Caco-2 (cell line): ENCODE data around the gene RRP1B. TPM values are rescaled to one million over a fixed set of nuclear protein-coding genes. Genes with fewer than 3 reads are reported as not detected.

Experiments used
- BruUV-seq: library from RNA; stranded (reverse); fragments of 400-500 nt; replicated peaks from 2 replicates; lab custom pipeline; 2021; lab: Mats Ljungman, UMichigan
- CTCF ChIA-PET: fragments of 300-600 bp; sonication (Branson Sonifier 250); formaldehyde crosslinking; loops from one replicate; lab custom pipeline; 2022; ENCODE audit warnings: antibody characterized with exemption; lab: Charles Lee
- POLR2A ChIA-PET: fragments of 300-600 bp; sonication (Branson Sonifier 250); formaldehyde crosslinking; loops from one replicate; lab custom pipeline; 2022; ENCODE audit warnings: antibody characterized with exemption; lab: Charles Lee
- DNase-seq, 2 experiments: peaks; one replicate each; pipeline versions ENCODE4 v3.0.0 to v3.0.0-alpha.2; 2020 to 2022
- H3K27me3 ChIP-seq: replicated peaks from 2 replicates; pipeline ENCODE4 v1.6.0; 2011; ENCODE audit warnings: low read length; ENCODE audit not compliant: control insufficient read depth, insufficient read depth
- H3K36me3 ChIP-seq: 2 replicates; pipeline ENCODE4 v1.5.1; 2011; ENCODE audit warnings: low read length; ENCODE audit not compliant: control insufficient read depth, insufficient read depth
- H3K4me1 ChIP-seq: fragments of 250-450 bp; sonication (Bioruptor Pico); 2 replicates; pipeline ENCODE4 v1.5.1; 2020; ENCODE audit warnings: mild to moderate bottlenecking
- H3K4me3 ChIP-seq: 2 replicates; pipeline ENCODE4 v1.5.1; 2011; ENCODE audit warnings: low read depth, mild to moderate bottlenecking, control low read depth, low read length
- H3K9me3 ChIP-seq: fragments of 250-450 bp; sonication (Bioruptor Pico); 2 replicates; pipeline ENCODE4 v1.5.1; 2020; ENCODE audit warnings: mild to moderate bottlenecking, moderate library complexity
- H3K27ac Mint-ChIP-seq: one replicate; pipeline ENCODE4 v1.8.0; 2022; ENCODE audit warnings: mixed read lengths; ENCODE audit not compliant: unreplicated experiment
- H3K27me3 Mint-ChIP-seq: one replicate; pipeline ENCODE4 v1.8.0; 2022; ENCODE audit warnings: mixed read lengths; ENCODE audit not compliant: insufficient read depth, unreplicated experiment
- H3K36me3 Mint-ChIP-seq: one replicate; pipeline ENCODE4 v1.8.0; 2022; ENCODE audit warnings: mild to moderate bottlenecking, mixed read lengths; ENCODE audit not compliant: insufficient read depth, unreplicated experiment
- H3K4me1 Mint-ChIP-seq: one replicate; pipeline ENCODE4 v1.8.0; 2022; ENCODE audit warnings: low read depth, mixed read lengths; ENCODE audit not compliant: unreplicated experiment
- H3K4me3 Mint-ChIP-seq: one replicate; pipeline ENCODE4 v1.8.0; 2022; ENCODE audit warnings: mild to moderate bottlenecking, moderate library complexity, mixed read lengths; ENCODE audit not compliant: unreplicated experiment
- H3K9me3 Mint-ChIP-seq: one replicate; pipeline ENCODE4 v1.8.0; 2022; ENCODE audit warnings: mixed read lengths; ENCODE audit not compliant: unreplicated experiment
- intact Hi-C: fragments of 100-400 bp; cut with micrococcal nuclease; formaldehyde crosslinking; loops from one replicate; pipeline ENCODE4 v1.10.0; 2022; ENCODE audit not compliant: unreplicated experiment
- total RNA-seq: library from RNA; stranded (reverse); gene quantifications from 2 replicates; pipeline ENCODE4 v1.2.3, GENCODE V29; 2022
- TF ChIP-seq, protein P1 (sequence below), 2 experiments: fragments of 200-600 bp in 1 of 2; IDR thresholded peaks; 1 replicate in 1 of 2; 2 replicates in 1 of 2; pipeline versions ENCODE4 v1.5.1 to v1.8.0; 2011 to 2022; ENCODE audit warnings: antibody characterized with exemption in 1 of 2, control low read depth in 1 of 2, inconsistent platforms in 1 of 2, low read depth in 1 of 2, low read length in 1 of 2, mild to moderate bottlenecking in 1 of 2, moderate library complexity in 1 of 2; ENCODE audit not compliant: insufficient read depth in 1 of 2, severe bottlenecking in 1 of 2, unreplicated experiment in 1 of 2

The RRP1B gene
- total RNA-seq, 1 experiment from 2014 or later: 49.5 TPM

DNA sequence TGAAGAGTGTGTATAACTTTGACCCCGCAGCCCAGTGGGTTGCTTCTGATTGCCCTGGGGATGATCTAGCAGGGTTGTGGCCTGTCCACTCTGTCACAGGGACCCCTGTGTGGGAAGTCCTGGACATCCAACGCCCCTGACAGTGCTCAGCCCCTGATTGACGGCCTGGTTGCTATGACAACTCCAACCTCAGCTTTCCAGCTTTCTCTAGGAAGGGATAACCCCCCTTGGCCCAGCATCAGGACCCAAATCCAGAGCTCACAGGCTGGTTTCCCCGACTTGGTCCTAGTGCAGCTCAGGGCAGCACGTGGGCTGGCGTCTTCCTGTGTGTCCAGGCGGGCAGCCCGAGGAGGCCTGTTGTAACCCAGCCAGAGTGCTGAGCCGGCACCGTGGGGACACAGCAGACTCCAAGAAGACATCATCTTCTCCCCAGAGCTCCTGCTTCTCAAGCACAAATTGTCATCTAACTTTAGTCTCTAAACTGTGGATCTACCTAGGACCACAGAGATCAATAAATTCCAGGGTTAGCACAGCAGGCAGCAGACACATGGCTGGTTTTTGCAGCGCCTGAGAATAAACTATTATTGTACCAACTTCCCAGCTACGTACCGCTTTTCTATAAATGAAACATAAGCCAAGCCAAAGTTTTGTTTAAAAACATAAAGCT, 40.7 kb downstream of the RRP1B start:
- H3K4me3 ChIP-seq: no peak overlapping the region
- intact Hi-C loops: no loop called here
- H3K27me3 ChIP-seq: no peaks in the 10 kb centered on the region
- H3K4me1 ChIP-seq: peaks cover 8% of the 10 kb centered on the region
- TF ChIP-seq, protein P1, sequence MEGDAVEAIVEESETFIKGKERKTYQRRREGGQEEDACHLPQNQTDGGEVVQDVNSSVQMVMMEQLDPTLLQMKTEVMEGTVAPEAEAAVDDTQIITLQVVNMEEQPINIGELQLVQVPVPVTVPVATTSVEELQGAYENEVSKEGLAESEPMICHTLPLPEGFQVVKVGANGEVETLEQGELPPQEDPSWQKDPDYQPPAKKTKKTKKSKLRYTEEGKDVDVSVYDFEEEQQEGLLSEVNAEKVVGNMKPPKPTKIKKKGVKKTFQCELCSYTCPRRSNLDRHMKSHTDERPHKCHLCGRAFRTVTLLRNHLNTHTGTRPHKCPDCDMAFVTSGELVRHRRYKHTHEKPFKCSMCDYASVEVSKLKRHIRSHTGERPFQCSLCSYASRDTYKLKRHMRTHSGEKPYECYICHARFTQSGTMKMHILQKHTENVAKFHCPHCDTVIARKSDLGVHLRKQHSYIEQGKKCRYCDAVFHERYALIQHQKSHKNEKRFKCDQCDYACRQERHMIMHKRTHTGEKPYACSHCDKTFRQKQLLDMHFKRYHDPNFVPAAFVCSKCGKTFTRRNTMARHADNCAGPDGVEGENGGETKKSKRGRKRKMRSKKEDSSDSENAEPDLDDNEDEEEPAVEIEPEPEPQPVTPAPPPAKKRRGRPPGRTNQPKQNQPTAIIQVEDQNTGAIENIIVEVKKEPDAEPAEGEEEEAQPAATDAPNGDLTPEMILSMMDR (IDR thresholded peaks at IDR 0.05; ENCODE audit: insufficient read depth in 1 of 2, low read depth in 1 of 2, low read length in 1 of 2, severe bottlenecking in 1 of 2, unreplicated experiment in 1 of 2): no peak
- Mint-ChIP-seq H3K36me3 (peaks cover 28% of the 10 kb centered on the region), H3K27me3 (no peaks in the 10 kb centered on the region), H3K27ac (no peak overlapping the region), H3K4me3 (no peak overlapping the region), H3K9me3 (no peaks in the 10 kb centered on the region), H3K4me1 (peaks cover 14% of the 10 kb centered on the region)
- CTCF ChIA-PET: no interaction called here
- no peaks in the 10 kb centered on the region for H3K9me3 ChIP-seq
- POLR2A ChIA-PET: no interaction called here
- H3K36me3 ChIP-seq: peaks cover 2% of the 10 kb centered on the region; the same call in 1 of the 2 replicates
- no TSS peak for BruUV-seq
- DNase-seq: no peak

DNA sequence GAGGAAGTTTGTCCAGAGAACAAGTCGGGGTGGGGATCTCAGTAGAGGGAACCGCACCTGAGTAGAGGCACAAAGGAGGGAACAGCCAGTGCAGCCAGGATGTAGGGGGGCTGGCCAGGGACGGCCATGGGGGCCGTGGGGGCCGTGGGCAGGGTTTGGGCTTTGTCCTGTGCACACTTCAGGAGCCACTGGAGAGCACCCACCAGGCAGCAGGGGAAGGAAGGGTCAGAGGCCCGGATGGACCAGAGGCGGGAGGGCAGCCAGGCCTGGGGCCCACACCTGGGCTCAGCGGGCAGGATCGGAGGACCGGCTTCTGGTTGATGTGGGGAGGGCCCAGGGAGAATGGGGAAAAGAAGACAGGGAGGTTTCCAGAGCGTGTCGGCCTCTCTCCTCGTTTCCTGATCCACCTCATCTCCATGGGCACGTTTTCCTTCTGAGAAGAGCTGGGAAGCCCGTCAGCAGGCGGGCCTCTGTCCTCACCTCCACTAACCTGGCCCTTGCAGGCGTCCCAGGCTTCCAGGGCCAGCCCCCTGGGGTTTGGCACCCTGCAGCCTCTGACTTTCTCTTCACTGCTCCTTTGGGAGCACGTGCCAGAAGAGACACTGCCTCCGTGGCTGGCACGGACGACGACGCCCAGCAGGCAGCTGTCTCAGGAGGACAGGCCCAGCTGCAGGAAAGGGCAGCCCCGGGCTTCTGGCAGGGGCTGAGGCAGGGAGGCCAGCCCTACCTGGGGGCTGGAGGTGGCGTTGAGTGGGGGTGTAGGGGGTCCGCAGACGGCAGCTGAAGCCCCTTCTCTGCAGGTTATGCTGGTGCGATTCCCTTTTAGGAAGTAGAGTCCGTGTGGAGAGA, 42.8 kb downstream of the RRP1B start:
- CTCF ChIA-PET: no interaction called here
- Histone ChIP-seq H3K36me3 (no peaks in the 10 kb centered on the region), H3K4me3 (no peak overlapping the region), H3K4me1 (peaks cover 6% of the 10 kb centered on the region), H3K9me3 (no peaks in the 10 kb centered on the region), H3K27me3 (no peaks in the 10 kb centered on the region)
- DNase-seq: no peak
- POLR2A ChIA-PET: no interaction called here
- Mint-ChIP-seq H3K36me3 (peaks cover 8% of the 10 kb centered on the region), H3K4me1 (peaks cover 14% of the 10 kb centered on the region), H3K27me3 (no peaks in the 10 kb centered on the region), H3K27ac (no peak overlapping the region), H3K4me3 (no peak overlapping the region), H3K9me3 (no peaks in the 10 kb centered on the region)
- TF ChIP-seq, protein P1 (IDR thresholded peaks at IDR 0.05; ENCODE audit: insufficient read depth in 1 of 2, low read depth in 1 of 2, low read length in 1 of 2, severe bottlenecking in 1 of 2, unreplicated experiment in 1 of 2): no peak
- intact Hi-C loops: no loop called here
- BruUV-seq: no TSS peak

DNA sequence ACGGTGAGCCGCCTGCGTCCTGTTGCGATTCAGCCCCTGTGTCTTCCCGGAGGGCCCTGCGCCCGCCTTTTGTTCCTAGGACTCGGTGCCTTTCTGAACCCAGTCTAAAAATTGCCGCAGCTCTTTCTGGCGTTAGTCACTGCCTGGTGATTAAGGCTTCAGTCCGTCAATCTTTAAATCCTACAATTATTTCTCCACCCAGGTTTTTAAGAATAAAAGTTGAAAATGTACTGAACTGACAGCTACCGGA, 43.4 kb downstream of the RRP1B start:
- intact Hi-C loops: no loop called here
- H3K4me1 ChIP-seq: peaks cover under 1% of the 10 kb centered on the region; the same call in 1 of the 2 replicates
- no peaks in the 10 kb centered on the region for H3K36me3 ChIP-seq
- TF ChIP-seq, protein P1 (IDR thresholded peaks at IDR 0.05; ENCODE audit: insufficient read depth in 1 of 2, low read depth in 1 of 2, low read length in 1 of 2, severe bottlenecking in 1 of 2, unreplicated experiment in 1 of 2): no peak
- no peaks in the 10 kb centered on the region for H3K27me3 Mint-ChIP-seq
- H3K9me3 ChIP-seq: no peaks in the 10 kb centered on the region
- H3K4me3 Mint-ChIP-seq: no peak overlapping the region
- no peak for DNase-seq
- H3K4me3 ChIP-seq: no peak overlapping the region
- no peak overlapping the region for H3K27ac Mint-ChIP-seq
- H3K27me3 ChIP-seq: no peaks in the 10 kb centered on the region
- peaks cover 14% of the 10 kb centered on the region for H3K4me1 Mint-ChIP-seq
- no TSS peak for BruUV-seq
- ChIA-PET CTCF (interaction anchor here (0.6 kb wide), 1 partner anchor 11 kb away, joined by 5 read pairs; no protein-coding TSS in a partner anchor), POLR2A (no interaction called here)
- no peaks in the 10 kb centered on the region for H3K9me3 Mint-ChIP-seq
- peaks cover 8% of the 10 kb centered on the region for H3K36me3 Mint-ChIP-seq
